ENCODE data around the gene CACNA2D2.

CACNA2D2 gene

DNA sequence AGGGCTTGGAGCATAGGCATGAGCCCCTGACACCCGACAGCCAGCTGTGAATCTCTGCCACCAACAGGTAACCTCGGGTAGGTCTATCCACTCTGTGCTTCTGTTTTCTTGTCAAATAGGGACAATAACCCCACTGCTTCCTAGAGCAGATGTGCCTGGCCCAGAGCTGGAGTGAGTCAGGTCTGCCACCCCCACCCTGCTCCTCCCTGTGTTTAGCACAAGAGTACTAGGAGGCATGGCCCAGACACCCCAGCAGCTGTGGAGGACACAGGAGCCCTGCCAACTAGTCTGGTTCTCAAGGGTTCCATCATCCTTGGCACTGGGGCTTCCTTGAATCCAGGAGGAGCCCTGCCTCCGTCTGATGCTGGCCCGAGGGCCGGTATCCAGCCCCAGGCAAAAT is 110.4 kb downstream of the CACNA2D2 start:
- no peak for DNase-seq (ENCODE audit: low read depth)

GRCh38 chr3:50392101-50392715 is 111.2 kb downstream of the CACNA2D2 start:
- DNase-seq (ENCODE audit: low read depth), result no peak

DNA sequence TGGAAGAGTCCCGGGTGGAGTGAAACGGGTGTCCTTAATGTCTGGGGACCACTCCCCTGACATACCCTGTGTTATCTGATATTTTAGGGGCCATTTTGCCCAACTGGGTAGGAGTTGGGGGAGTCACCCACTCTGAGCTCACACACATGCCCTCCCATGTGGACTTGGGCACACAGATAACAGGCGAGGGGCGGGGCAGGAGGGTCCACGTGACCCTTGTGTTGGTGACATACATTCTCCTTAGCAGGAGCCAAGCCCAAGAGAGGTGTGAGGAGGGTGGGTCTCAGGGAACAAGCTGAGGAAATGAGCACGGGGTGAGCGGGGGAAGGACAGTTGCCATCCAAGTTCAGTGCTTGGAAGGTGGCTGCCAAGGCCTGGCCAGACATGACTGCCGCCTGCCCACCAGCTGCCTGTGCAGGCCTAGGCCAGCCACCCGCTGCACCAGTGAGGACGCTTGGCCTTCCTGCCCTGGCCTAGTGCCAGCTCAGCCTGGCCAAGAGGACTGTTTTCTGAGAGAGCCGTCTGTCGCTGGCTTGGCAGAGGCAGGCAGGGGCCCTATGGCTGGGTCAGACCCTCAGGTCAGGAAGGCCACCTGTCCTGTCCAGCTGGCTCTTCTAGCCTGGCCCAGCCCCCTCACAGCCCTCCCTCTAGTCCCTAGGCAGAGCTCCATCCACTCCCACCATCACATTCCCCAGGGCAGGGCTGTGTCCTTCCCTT is 112.8 kb downstream of the CACNA2D2 start:
- DNase-seq (ENCODE audit: low read depth), result no peak

DNA sequence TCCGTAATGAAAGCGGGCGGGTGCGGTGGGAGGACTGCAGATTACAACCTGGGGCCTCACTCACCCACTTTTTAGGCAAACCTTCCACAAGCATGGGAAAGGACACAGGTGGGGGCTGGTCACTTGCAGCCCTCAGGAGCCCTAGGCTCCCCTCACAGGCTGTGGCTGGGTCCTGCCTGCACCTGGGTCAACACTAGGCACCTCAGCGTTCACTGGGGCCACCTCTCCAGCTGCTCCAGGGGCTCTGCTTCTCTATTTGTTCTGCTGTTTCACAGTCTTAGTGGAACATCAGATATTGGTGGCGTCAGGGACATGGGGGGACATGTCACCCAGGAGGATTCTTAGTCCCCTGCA is 114.0 kb downstream of the CACNA2D2 start:
- no peak for DNase-seq (ENCODE audit: low read depth)

DNA sequence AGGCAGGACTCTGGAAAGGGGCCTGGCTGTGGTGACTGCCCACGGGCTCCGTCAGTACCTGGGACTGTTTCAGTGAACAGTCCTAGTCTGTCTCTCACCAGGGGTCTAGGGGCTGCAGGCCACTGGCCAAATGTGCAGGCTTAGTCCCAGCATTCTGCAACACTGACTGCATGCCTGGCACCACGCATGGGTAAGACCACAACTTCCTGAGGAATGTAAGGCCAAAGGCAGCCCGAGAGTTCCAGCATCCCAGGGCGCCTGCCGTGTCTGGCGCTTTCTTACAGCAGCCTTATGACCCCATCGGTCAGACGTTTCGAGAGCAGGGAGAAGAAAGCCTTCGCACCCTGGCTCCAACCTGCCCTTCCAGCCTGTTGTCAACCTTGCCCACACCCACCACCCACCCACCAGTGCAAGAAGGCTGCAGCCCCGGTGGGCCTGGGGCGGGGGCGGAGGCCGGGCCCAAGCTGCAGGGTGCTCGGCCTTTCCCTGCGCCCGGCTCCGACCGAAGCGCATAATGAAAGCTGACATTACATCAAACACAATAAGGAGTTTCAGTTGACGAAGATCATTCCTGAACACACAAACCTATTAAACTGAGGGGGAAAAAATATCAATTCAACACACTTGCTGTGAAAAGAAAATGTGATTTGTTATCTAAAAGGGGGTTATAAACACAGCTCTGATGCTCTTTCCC is 114.6 kb downstream of the CACNA2D2 start:
- no peak for DNase-seq (ENCODE audit: low read depth)

GRCh38 chr3:50388016-50388719 is 115.3 kb downstream of the CACNA2D2 start:
- DNase-seq (ENCODE audit: low read depth), result no peak

- DNase-seq (ENCODE audit: low read depth), result no peak
These were observed 117.7 kb downstream of the CACNA2D2 start for GRCh38 chr3:50385754-50386153.

DNA sequence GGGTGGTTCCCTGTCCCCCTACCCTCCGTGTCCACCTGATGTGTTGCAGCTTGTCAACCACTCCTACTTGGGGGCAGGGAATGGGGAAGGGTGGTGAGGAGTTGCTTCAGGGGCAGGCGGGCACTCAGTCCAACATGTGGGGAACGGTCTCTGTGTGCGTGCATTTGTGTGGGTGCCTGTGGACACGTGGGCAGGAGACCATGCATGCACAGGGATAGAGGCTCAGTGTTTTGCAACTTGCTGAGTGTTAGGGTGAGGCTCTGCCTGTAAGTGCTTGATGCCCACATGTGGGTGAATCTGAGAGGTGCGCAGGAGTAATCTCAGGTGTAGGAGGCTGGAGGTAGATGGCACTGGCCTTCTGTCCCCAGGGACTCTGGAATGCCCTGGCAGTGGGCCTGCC is 119.7 kb downstream of the CACNA2D2 start:
- no peak for DNase-seq (ENCODE audit: low read depth)

- no peak for DNase-seq (ENCODE audit: low read depth)
These were observed 120.7 kb downstream of the CACNA2D2 start for GRCh38 chr3:50382722-50383121.

DNA sequence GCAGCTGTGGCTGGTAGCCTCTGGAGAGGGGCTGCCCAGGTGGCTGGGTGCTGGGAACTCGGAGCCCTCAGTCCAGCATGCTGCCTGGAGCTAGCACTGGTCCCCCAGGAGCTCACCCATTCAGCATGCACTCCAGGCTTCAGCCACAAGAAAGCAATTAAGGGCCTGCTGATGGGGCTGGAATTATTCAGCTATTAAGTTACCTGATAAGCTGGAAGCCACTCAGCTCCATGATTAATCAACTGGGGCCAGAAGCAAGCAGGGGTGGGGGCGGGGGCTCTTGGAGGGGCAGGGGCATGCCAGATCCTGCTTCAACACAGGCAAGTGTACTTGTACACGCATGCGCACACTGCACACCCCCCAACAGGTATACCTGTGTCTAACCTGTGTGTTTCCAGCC is 122.1 kb downstream of the CACNA2D2 start:
- DNase-seq (ENCODE audit: low read depth), result no peak

- DNase-seq (ENCODE audit: low read depth), result no peak
These were observed 122.9 kb downstream of the CACNA2D2 start for GRCh38 chr3:50380405-50381085.

GRCh38 chr3:50378757-50379156 is 124.7 kb downstream of the CACNA2D2 start:
- no peak for DNase-seq (ENCODE audit: low read depth)

- DNase-seq (ENCODE audit: low read depth), result no peak
These were observed 125.4 kb downstream of the CACNA2D2 start for GRCh38 chr3:50378024-50378423.

DNA sequence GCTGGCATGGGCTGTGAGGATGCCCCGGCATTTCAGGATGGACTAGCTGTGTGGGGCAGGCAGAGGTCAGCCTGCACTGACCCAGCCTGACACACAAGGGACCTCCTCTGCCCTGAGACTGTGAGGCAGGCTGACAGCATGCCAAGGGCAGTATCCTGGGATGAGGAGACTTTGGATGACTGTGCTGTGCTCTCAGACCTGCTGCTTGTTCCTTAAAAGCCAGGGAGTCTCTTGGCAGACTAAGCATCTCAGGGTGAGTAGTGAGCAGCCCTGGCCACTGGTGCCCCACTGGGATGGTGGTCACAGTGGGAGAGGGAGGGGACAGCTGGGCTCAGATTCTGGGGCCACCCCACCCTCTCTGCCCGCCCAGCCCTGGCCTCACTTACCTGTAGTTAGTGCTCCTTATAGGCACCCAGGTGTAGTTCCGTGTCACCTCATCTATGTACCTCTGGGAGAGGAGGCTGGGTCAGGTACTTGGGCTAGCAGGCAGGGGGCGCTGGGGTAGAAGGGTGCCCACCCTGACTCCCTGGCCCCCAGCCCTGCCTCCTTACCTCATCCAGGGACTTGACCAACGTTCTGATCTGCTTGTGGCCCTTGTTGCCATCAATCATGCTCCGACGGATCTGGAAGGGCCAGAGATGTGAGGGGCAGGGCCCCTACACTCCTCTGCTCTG is 128.0 kb downstream of the CACNA2D2 start:
- no peak for DNase-seq (ENCODE audit: low read depth)

- DNase-seq (ENCODE audit: low read depth), result no peak
These were observed 128.8 kb downstream of the CACNA2D2 start for GRCh38 chr3:50374363-50375257.

- DNase-seq (ENCODE audit: low read depth), result no peak
These were observed 130.0 kb downstream of the CACNA2D2 start for GRCh38 chr3:50373146-50374051.

- DNase-seq (ENCODE audit: low read depth), result no peak
These were observed 131.1 kb downstream of the CACNA2D2 start for GRCh38 chr3:50372349-50372748.

- no peak for DNase-seq (ENCODE audit: low read depth)
These were observed 132.2 kb downstream of the CACNA2D2 start for GRCh38 chr3:50371133-50371685.

DNA sequence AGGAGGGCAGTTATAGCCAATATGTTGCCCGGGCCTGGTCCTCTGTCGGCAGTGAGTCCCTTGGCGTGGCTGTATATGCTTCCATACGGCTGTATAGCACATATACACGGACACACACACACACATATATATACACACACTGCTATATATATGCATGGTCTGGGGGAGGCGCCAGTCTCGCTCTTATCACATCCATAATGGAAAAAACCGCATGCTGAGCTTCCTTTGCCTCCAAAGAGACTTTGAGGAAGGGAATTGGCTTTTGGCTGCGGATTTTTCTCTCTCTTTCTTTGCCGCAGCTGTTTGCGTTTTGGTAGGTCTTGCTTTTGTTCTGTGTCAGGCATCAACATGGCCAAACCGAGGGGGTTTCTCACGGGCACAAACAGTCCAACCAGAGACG is 132.8 kb downstream of the CACNA2D2 start:
- DNase-seq (ENCODE audit: low read depth), result no peak
